GM23338 (cell line): Measurements from ENCODE around the gene NCOR2.

Source experiments
- CREB1 ChIP-seq: fragments of 250-450 bp; sonication (Bioruptor Pico); IDR thresholded peaks from 2 replicates; pipeline ENCODE4 v1.5.0; 2020; ENCODE audit warnings: low read depth, mild to moderate bottlenecking, moderate library complexity
- EZH2phosphoT487 ChIP-seq: fragments of 200-600 bp; sonication (generic); IDR thresholded peaks from one replicate; pipeline ENCODE4 v1.8.1; 2018; ENCODE audit warnings: antibody characterized with exemption; ENCODE audit not compliant: unreplicated experiment
- POLR2AphosphoS5 ChIP-seq: IDR thresholded peaks from 2 replicates; pipeline ENCODE4 v1.6.1; 2016; ENCODE audit warnings: antibody characterized with exemption, low read depth
- TF ChIP-seq, protein P1 (sequence below), 2 experiments: fragments of 200-600 bp in 1 of 2; sonication (generic) in 1 of 2; conservative IDR thresholded peaks; 2 replicates each; pipeline versions ENCODE4 v1.5.1 to v1.6.1; 2016 to 2017; ENCODE audit warnings: antibody characterized with exemption in 2 of 2, low read depth in 2 of 2, mild to moderate bottlenecking in 2 of 2, moderate library complexity in 1 of 2
- TF ChIP-seq, protein P2 (sequence below): IDR thresholded peaks from one replicate; pipeline ENCODE4 v1.6.1; 2018; ENCODE audit warnings: antibody characterized with exemption; ENCODE audit not compliant: unreplicated experiment

DNA sequence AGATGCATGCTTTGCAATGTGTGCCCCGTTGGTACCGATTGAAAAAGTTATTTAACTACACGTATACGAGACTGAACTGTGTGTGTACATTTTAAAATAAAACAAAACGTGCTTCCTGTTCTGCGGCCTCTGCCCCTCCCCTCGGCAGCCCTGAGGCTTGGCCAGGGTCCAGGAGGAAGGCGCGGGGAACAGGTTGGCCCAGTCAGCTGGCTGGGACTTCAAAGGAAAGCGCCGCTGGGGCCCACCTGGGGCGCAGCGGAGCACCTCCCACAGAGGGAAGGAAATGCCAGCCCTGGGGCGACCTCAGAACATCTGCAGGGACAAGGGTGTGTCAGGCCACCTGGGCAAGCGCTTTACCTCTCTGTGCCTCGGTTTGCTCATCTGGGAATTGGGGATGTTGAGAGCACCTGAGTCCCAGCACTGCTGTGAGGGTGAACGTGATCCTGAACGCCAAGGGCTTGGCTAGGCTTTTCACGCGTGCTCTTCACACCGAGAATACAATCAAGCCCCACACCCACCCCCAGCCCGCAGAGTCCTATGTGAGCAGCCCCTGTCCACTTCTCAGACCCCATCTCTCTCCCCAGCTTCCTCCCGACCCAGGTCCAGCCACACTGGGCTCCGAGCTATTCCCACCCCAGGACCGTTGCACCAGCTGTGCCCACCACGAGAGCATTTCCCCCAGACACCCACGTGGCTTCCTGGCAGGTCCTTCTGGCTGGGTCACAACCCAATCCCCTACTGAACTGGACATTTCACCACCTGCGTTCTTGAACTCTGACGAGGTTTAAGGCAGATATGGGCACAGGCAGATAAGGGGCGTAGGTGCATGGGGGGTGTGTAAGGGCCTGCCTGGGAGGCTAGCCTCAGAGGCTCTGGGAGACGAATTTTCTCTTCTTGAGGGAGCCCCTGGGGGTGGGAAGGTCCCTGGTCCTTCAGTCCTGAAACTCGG is 41.9 kb upstream of the NCOR2 start:
- TF ChIP-seq EZH2phosphoT487, result no peak
- TF ChIP-seq CREB1 (CRISPR knock-in tag), result no peak
- TF ChIP-seq, protein P1, sequence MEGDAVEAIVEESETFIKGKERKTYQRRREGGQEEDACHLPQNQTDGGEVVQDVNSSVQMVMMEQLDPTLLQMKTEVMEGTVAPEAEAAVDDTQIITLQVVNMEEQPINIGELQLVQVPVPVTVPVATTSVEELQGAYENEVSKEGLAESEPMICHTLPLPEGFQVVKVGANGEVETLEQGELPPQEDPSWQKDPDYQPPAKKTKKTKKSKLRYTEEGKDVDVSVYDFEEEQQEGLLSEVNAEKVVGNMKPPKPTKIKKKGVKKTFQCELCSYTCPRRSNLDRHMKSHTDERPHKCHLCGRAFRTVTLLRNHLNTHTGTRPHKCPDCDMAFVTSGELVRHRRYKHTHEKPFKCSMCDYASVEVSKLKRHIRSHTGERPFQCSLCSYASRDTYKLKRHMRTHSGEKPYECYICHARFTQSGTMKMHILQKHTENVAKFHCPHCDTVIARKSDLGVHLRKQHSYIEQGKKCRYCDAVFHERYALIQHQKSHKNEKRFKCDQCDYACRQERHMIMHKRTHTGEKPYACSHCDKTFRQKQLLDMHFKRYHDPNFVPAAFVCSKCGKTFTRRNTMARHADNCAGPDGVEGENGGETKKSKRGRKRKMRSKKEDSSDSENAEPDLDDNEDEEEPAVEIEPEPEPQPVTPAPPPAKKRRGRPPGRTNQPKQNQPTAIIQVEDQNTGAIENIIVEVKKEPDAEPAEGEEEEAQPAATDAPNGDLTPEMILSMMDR (conservative IDR thresholded peaks at IDR 0.05; ENCODE audit: low read depth in 2 of 2), result no peak
- TF ChIP-seq, protein P2, sequence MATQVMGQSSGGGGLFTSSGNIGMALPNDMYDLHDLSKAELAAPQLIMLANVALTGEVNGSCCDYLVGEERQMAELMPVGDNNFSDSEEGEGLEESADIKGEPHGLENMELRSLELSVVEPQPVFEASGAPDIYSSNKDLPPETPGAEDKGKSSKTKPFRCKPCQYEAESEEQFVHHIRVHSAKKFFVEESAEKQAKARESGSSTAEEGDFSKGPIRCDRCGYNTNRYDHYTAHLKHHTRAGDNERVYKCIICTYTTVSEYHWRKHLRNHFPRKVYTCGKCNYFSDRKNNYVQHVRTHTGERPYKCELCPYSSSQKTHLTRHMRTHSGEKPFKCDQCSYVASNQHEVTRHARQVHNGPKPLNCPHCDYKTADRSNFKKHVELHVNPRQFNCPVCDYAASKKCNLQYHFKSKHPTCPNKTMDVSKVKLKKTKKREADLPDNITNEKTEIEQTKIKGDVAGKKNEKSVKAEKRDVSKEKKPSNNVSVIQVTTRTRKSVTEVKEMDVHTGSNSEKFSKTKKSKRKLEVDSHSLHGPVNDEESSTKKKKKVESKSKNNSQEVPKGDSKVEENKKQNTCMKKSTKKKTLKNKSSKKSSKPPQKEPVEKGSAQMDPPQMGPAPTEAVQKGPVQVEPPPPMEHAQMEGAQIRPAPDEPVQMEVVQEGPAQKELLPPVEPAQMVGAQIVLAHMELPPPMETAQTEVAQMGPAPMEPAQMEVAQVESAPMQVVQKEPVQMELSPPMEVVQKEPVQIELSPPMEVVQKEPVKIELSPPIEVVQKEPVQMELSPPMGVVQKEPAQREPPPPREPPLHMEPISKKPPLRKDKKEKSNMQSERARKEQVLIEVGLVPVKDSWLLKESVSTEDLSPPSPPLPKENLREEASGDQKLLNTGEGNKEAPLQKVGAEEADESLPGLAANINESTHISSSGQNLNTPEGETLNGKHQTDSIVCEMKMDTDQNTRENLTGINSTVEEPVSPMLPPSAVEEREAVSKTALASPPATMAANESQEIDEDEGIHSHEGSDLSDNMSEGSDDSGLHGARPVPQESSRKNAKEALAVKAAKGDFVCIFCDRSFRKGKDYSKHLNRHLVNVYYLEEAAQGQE, result no peak
- no peak for TF ChIP-seq POLR2AphosphoS5
